ENCODE results near the gene UVRAG. TPM values are rescaled to one million over a fixed set of nuclear protein-coding genes. Genes with fewer than 3 reads are reported as not detected.

Gene UVRAG
- total RNA-seq, 4 donors from 2014 or later = 27.3 to 38.7 (median 33.6) TPM

DNA sequence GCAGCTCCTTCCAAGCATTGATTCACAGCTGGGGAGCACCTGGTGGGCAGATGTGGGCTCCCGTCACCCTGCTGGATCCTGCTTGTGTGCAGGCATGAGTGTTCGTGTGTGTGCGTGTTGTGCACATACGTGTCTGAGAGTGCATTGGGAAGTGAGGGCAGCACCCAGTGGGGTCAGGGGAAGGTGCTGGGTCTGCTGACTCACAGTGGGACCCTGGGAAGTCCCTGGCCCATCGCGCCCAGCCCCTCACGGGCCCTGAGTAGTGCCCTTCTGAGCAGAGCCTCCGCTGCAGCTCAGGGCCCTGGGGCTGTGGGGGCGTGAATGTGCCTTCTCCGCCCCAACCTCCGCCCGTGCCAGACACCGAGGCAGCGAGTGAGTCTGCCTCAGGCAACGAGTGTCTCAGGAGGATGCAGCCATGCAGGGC, 354.5 kb downstream of the UVRAG start:
- H3K9me3 ChIP-seq = no peaks in the 10 kb centered on the region
- no peaks in the 10 kb centered on the region for H3K27me3 ChIP-seq
- H3K36me3 ChIP-seq = no peaks in the 10 kb centered on the region
- H3K27ac ChIP-seq = no peak overlapping the region
- no peaks in the 10 kb centered on the region for H3K4me1 ChIP-seq
- DNase-seq (ENCODE audit: low spot score in 2 of 2) = no peak
- 31 to 89% methylated on average over 3 to 4 of the region's 15 CpGs for WGBS, 2 donors
- H3K4me3 ChIP-seq = no peak overlapping the region
- TF ChIP-seq POLR2A (IDR thresholded peaks at IDR 0.05) (no peak), EP300 (IDR thresholded peaks at IDR 0.05) (no peak)
- TF ChIP-seq, protein P1, sequence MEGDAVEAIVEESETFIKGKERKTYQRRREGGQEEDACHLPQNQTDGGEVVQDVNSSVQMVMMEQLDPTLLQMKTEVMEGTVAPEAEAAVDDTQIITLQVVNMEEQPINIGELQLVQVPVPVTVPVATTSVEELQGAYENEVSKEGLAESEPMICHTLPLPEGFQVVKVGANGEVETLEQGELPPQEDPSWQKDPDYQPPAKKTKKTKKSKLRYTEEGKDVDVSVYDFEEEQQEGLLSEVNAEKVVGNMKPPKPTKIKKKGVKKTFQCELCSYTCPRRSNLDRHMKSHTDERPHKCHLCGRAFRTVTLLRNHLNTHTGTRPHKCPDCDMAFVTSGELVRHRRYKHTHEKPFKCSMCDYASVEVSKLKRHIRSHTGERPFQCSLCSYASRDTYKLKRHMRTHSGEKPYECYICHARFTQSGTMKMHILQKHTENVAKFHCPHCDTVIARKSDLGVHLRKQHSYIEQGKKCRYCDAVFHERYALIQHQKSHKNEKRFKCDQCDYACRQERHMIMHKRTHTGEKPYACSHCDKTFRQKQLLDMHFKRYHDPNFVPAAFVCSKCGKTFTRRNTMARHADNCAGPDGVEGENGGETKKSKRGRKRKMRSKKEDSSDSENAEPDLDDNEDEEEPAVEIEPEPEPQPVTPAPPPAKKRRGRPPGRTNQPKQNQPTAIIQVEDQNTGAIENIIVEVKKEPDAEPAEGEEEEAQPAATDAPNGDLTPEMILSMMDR (IDR thresholded peaks at IDR 0.05) = no peak

DNA sequence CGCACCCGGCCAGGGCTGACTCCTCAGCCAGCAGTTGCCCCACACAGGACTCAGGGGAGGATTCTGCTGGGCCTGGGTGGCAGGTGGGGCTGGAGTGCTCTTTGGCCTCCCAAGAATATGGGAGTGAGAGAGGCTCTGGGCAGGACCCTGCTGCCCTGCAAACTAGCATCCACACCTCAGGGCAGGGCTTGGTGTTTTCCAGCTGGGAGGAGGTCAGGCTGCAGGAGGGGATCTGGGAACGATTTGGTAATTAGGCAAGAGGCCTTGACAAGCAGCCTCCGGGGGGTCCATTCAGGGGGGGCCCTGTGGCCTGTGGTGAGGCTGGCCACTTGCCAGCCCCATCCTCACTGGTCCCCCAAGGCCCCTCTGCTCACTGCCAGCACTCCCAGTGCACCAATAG, 355.5 kb downstream of the UVRAG start:
- Histone ChIP-seq H3K4me3 (no peak overlapping the region), H3K27ac (no peak overlapping the region), H3K36me3 (no peaks in the 10 kb centered on the region), H3K27me3 (no peaks in the 10 kb centered on the region), H3K9me3 (no peaks in the 10 kb centered on the region), H3K4me1 (no peaks in the 10 kb centered on the region)
- TF ChIP-seq EP300 (IDR thresholded peaks at IDR 0.05) (no peak), POLR2A (IDR thresholded peaks at IDR 0.05) (no peak)
- TF ChIP-seq, protein P1 (IDR thresholded peaks at IDR 0.05) = no peak
- 62 to 100% methylated on average over 2 to 3 of the region's 4 CpGs for WGBS, 2 donors
- DNase-seq (ENCODE audit: low spot score in 2 of 2) = no peak

DNA sequence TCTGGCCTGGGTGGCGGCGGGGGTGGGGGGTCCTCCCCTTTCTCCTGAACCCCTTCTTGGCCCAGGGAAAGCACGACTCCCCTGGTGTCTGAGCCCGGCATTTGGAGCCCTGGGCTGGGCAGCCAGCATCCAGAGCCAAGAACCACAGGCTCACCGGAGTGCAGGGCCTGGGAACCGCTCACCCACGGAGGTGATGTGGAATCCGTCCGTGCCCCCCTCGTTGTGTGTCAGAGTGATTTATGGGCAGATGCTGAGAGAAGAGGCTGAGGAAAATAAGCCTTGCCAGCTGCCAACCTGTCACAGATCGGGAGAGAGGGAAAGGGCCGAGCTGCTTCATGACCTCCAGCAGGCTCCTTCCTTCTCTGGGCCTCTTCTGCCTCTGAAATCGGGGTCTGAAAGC, 357.6 kb downstream of the UVRAG start:
- no peak for TF ChIP-seq EP300 (IDR thresholded peaks at IDR 0.05)
- TF ChIP-seq, protein P1 (IDR thresholded peaks at IDR 0.05) = no peak
- TF ChIP-seq POLR2A (IDR thresholded peaks at IDR 0.05) = no peak

DNA sequence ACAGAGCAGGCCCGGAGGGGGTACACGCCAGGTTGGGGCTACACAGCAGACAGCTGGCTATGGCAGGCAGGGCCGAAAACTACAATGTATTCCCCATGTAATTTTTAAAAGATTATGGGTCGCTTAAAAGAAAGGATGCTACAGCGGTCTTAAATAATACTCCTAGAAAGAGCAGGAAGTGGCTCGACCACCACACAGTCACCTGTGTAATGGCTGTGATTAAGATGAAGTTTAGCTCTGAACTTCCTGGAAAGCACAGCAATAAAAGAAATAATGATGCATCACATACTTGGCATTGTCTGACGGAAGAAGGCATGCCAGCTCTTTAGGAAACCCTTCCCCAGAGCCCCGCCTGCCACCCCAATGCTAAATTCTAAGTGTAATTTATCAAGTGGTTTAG, 358.7 kb downstream of the UVRAG start:
- no peaks in the 10 kb centered on the region for H3K4me1 ChIP-seq
- H3K4me3 ChIP-seq = no peak overlapping the region
- H3K27ac ChIP-seq = no peak overlapping the region
- H3K36me3 ChIP-seq = no peaks in the 10 kb centered on the region
- no peaks in the 10 kb centered on the region for H3K9me3 ChIP-seq
- no peak for TF ChIP-seq EP300 (IDR thresholded peaks at IDR 0.05)
- no peak for TF ChIP-seq POLR2A (IDR thresholded peaks at IDR 0.05)
- TF ChIP-seq, protein P1 (IDR thresholded peaks at IDR 0.05) = no peak
- WGBS, 2 donors = 88 to 91% methylated on average over 8 of the region's 8 CpGs
- H3K27me3 ChIP-seq = no peaks in the 10 kb centered on the region
- no peak for DNase-seq (ENCODE audit: low spot score in 2 of 2)

More for the DNA sequence above, 357.6 kb downstream of the UVRAG start:
- Histone ChIP-seq H3K36me3 (no peaks in the 10 kb centered on the region), H3K9me3 (no peaks in the 10 kb centered on the region), H3K27me3 (no peaks in the 10 kb centered on the region), H3K4me1 (no peaks in the 10 kb centered on the region), H3K4me3 (no peak overlapping the region), H3K27ac (no peak overlapping the region)
- 72 to 76% methylated on average over 8 to 13 of the region's 13 CpGs for WGBS, 2 donors
- DNase-seq (ENCODE audit: low spot score in 2 of 2) = no peak

DNA sequence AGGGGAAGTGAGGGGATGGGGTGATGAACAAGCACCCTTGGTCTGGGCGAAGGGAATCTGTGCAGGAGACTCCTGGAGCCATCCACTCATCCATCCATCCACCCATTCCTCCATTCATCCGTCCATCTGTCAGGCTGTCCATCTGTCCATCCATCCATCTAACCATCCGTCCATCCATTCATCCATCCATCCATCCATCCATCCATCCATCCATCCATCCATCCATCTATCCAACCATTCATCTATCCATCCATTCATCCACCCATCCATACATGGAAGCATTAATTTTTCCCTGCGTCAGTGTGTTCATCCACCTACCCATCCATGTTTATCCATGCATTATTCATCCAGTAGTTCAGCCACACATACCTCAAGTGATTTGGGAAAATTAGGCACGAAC, 359.3 kb downstream of the UVRAG start:
- Histone ChIP-seq H3K4me1 (no peaks in the 10 kb centered on the region), H3K9me3 (no peaks in the 10 kb centered on the region), H3K36me3 (no peaks in the 10 kb centered on the region), H3K27me3 (no peaks in the 10 kb centered on the region), H3K4me3 (no peak overlapping the region), H3K27ac (no peak overlapping the region)
- TF ChIP-seq, protein P1 (IDR thresholded peaks at IDR 0.05) = no peak
- TF ChIP-seq POLR2A (IDR thresholded peaks at IDR 0.05) = no peak
- TF ChIP-seq EP300 (IDR thresholded peaks at IDR 0.05) = no peak
- no peak for DNase-seq (ENCODE audit: low spot score in 2 of 2)
- 91 to 96% methylated on average over 5 of the region's 5 CpGs for WGBS, 2 donors

Measured in tibial nerve (tissue), 4 donors.